ENCODE results near the gene UBE3D.

DNA sequence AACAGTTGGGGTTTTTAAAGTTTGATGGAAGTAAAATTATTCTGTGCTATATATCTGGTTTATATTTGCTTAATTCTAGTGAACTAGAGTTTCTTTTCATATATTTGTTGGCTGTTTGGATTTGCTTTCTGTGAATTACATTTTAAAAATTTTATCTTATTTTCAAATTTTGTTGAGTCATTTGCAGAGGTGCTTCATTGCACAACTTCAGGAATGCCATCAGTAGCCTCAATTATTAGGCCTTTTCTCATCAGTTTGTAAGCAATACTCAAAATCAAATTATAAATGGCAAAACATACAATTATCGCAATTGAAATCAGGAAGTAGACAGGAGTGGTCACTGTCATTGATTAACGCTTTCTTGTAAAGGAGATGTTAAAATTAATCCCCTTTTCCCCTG lies 96.9 kb downstream of the UBE3D start:
- no peak for TF ChIP-seq CTCF (IDR thresholded peaks at IDR 0.05)
- no peak for TF ChIP-seq POLR2A (IDR thresholded peaks at IDR 0.05)
